Measurements from ENCODE around the gene MESP1. TPM values are rescaled to one million over a fixed set of nuclear protein-coding genes. Genes with fewer than 3 reads are reported as not detected.

The MESP1 gene
- total and polyA plus RNA-seq, 2 of the 8 experiments (the other 6 are each of a cell fraction or from before 2014, with no cell fraction given): 0.15 to 0.23 TPM

DNA sequence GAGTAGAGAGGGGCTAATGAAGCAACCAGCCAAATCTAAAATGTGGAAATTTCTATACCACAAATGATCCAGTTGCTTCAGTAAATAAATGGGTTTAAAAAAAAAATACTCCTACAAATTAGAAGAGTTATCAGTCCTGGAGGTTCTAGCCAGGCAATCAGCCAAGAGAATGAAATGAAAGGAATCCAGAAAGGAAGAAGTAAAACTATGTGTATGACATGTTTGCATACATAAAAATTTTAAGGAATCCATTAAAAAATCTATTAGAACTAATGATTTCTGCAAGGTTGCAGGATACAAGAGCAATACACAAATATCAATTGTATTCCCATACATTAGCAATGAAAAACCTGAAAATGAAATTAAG, 34.7 kb upstream of the MESP1 start (continued):
- no peak for TF ChIP-seq KDM4A (IDR thresholded peaks at IDR 0.05; ENCODE audit: low read depth, low read length, severe bottlenecking)
- TF ChIP-seq, protein P1, sequence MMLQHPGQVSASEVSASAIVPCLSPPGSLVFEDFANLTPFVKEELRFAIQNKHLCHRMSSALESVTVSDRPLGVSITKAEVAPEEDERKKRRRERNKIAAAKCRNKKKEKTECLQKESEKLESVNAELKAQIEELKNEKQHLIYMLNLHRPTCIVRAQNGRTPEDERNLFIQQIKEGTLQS (IDR thresholded peaks at IDR 0.05; ENCODE audit: insufficient read depth, low read depth, low read length): no peak
- TF ChIP-seq POLR2AphosphoS5 (IDR thresholded peaks at IDR 0.05; ENCODE audit: low read depth, low read length): no peak
